Stomach (tissue), 9 donors: ENCODE data around the gene TMEM169. TPM values are rescaled to one million over a fixed set of nuclear protein-coding genes. Genes with fewer than 3 reads are reported as not detected.

Experiments used
- DNase-seq, 2 donors: peaks; one replicate each; pipeline versions ENCODE4 v3.0.0 to v3.0.0-alpha.2; 2013 to 2019
- H3K27ac ChIP-seq, 5 donors: fragments of 200-600 bp in 4 of 5; sonication (generic) in 4 of 5; one replicate each; pipeline ENCODE4 v1.5.1; 2013 to 2019; ENCODE audit warnings: mild to moderate bottlenecking in 1 of 5, moderate library complexity in 1 of 5
- H3K27me3 ChIP-seq, 3 donors: fragments of 200-600 bp; sonication (generic); one replicate each; pipeline ENCODE4 v1.5.1; 2017 to 2019; ENCODE audit warnings: mixed run types in 1 of 3
- H3K36me3 ChIP-seq, 4 donors: fragments of 200-600 bp; sonication (generic); 1 replicate in 3 of 4; 2 replicates in 1 of 4; pipeline ENCODE4 v1.5.1; 2016 to 2019
- H3K4me1 ChIP-seq, 4 donors: fragments of 200-600 bp; sonication (generic); one replicate each; pipeline ENCODE4 v1.5.1; 2016 to 2019
- H3K4me3 ChIP-seq, 4 donors: fragments of 200-600 bp; sonication (generic) in 3 of 4; one replicate each; pipeline ENCODE4 v1.5.1; 2016 to 2019; ENCODE audit warnings: mild to moderate bottlenecking in 1 of 4
- H3K9me3 ChIP-seq, 4 donors: fragments of 200-600 bp; sonication (generic); one replicate each; pipeline ENCODE4 v1.5.1; 2016 to 2019
- EP300 ChIP-seq: sonication (generic); formaldehyde crosslinking; IDR thresholded peaks from one replicate; pipeline ENCODE4 v1.6.1; 2017; ENCODE audit warnings: antibody characterized with exemption
- POLR2A ChIP-seq, 4 donors: fragments of 450-650 bp; IDR thresholded peaks; one replicate each; pipeline ENCODE4 v1.6.1; 2016; ENCODE audit warnings: antibody characterized with exemption in 4 of 4, control low read depth in 2 of 4, mild to moderate bottlenecking in 1 of 4, moderate library complexity in 1 of 4
- POLR2AphosphoS5 ChIP-seq, 3 donors: sonication (generic); formaldehyde crosslinking; IDR thresholded peaks; one replicate each; pipeline ENCODE4 v1.6.1; 2016; ENCODE audit warnings: antibody characterized with exemption in 3 of 3
- WGBS, 5 donors: extraction: QIAGEN DNeasy Blood & Tissue Kit in 3 of 5; methylation state at CpG; one replicate each; pipeline versions ENCODE4 v1.1.5 to v1.1.7; 2013 to 2018; 5-methylcytosine and 5-hydroxymethylcytosine counted together
- intact Hi-C: fragments of 100-400 bp; cut with DNase I; formaldehyde crosslinking; loops from one replicate; pipeline ENCODE4 v1.15.1; 2023; ENCODE audit warnings: low total_unique reads
- polyA plus RNA-seq, 3 donors: library from polyadenylated mRNA; stranded (reverse); fragments of 200-250 nt; gene quantifications; one replicate each; pipeline ENCODE4 v1.2.3, GENCODE V29; 2013
- total RNA-seq, 5 donors: library from RNA; depleted of rRNA; stranded (reverse); fragments of >200 nt; gene quantifications; one replicate each; pipeline versions ENCODE4 v1.1.0 to v1.2.3, GENCODE V29; 2014 to 2016
- TF ChIP-seq, protein P1 (sequence below), 7 experiments: fragments of 450-650 bp in 4 of 7; fragments of 200-600 bp in 3 of 7; sonication (generic) in 3 of 7; IDR thresholded peaks; one replicate each; pipeline ENCODE4 v1.5.1; 2016 to 2019; ENCODE audit warnings: antibody characterized with exemption in 7 of 7, control low read depth in 2 of 7, mild to moderate bottlenecking in 1 of 7
- donor health status: healthy with polysubstance abuse.
- donor health status: Bipolar disorder and iron deficiency.
- donor health status: healthy.

The TMEM169 gene
- total and polyA plus RNA-seq, 8 donors: 0.05 to 2.8 (median 0.55) TPM; not detected in 3

DNA sequence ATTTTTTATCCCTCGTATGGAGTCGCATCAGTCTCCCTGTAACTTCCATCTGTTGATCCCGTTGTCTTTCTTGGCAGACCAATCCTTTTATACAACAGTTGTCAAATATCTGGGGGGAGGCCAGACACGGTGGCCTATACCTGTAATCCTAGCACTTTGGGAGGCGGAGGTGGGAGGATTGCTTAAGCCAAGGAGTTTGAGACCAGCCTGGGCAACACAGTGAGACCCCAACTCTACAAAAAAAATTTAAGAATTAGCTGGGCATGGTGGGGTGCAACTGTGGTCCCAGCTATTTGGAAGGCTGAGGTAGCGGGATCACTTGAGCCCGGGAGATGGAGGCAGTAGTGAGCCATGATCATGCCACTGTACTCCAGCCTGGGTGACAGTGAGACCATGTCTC lies 29.4 kb downstream of the TMEM169 start:
- 77 to 81% (median 81%) methylated on average over 7 of the region's 7 CpGs for WGBS, 5 donors
- no peaks in the 10 kb centered on the region for H3K27me3 ChIP-seq
- DNase-seq: no peak
- H3K9me3 ChIP-seq: no peaks in the 10 kb centered on the region
- no peak overlapping the region for H3K4me3 ChIP-seq
- intact Hi-C loops: no loop called here
- H3K27ac ChIP-seq: peak overlapping the region in 3 of 5 donors; percentile 37 to 94 (median 93)
- H3K36me3 ChIP-seq: peaks cover 4 to 43% (median 38%) of the 10 kb centered on the region in 4 donors
- peaks cover 33 to 67% (median 58%) of the 10 kb centered on the region in 4 donors for H3K4me1 ChIP-seq
- TF ChIP-seq EP300: no peak

DNA sequence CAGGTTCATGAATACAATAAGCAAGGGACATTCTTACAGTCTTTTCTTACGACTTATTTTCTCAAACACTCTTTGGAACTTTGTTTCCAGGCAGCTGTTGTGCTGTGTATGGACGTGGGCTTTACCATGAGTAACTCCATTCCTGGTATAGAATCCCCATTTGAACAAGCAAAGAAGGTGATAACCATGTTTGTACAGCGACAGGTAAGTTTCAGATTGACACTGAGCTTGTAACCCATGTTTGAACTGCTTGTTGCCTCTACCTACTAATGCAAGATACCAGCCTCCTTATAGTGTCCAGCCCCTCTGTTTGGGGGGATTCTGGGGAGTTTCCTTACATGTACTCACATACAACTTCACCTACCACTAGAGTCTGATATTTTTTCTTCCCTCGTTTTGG lies 31.2 kb downstream of the TMEM169 start:
- no peak overlapping the region for H3K4me3 ChIP-seq
- TF ChIP-seq EP300 (no peak), POLR2AphosphoS5 (IDR thresholded peaks at IDR 0.05) (no peak), POLR2A (IDR thresholded peaks at IDR 0.05) (no peak)
- TF ChIP-seq, protein P1, sequence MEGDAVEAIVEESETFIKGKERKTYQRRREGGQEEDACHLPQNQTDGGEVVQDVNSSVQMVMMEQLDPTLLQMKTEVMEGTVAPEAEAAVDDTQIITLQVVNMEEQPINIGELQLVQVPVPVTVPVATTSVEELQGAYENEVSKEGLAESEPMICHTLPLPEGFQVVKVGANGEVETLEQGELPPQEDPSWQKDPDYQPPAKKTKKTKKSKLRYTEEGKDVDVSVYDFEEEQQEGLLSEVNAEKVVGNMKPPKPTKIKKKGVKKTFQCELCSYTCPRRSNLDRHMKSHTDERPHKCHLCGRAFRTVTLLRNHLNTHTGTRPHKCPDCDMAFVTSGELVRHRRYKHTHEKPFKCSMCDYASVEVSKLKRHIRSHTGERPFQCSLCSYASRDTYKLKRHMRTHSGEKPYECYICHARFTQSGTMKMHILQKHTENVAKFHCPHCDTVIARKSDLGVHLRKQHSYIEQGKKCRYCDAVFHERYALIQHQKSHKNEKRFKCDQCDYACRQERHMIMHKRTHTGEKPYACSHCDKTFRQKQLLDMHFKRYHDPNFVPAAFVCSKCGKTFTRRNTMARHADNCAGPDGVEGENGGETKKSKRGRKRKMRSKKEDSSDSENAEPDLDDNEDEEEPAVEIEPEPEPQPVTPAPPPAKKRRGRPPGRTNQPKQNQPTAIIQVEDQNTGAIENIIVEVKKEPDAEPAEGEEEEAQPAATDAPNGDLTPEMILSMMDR (IDR thresholded peaks at IDR 0.05): no peak
- H3K36me3 ChIP-seq: peaks cover 4 to 61% (median 55%) of the 10 kb centered on the region in 4 donors
- no peaks in the 10 kb centered on the region for H3K27me3 ChIP-seq
- intact Hi-C loops: no loop called here
- H3K9me3 ChIP-seq: no peaks in the 10 kb centered on the region
- 31 to 57% (median 35%) methylated on average over 4 of the region's 4 CpGs for WGBS, 5 donors
- H3K4me1 ChIP-seq: peaks cover 33 to 84% (median 71%) of the 10 kb centered on the region in 4 donors
- peak in 1 of 2 donors; percentile 54 for DNase-seq
- peak overlapping the region in 3 of 5 donors; percentile 4 to 87 (median 82) for H3K27ac ChIP-seq

DNA sequence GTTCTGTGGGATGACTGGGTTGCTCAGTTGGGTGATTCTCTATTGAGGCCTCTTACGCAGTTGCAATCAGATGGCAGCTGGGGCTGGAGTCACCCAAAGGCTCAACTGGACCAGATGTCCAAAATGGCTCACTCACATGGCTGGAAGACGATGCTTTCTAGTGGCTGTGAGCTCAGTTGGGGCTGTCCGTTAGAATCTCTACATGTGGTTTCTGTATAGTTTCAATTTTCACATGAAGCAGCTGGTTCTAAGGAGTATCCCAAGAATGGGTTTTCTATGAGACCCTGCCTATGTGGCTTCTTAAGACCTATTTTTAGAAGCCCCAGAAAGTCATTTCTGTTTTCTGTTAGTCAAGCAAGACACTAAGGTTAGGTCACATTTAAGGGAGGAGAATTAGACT lies 31.9 kb downstream of the TMEM169 start:
- no peaks in the 10 kb centered on the region for H3K27me3 ChIP-seq
- H3K4me1 ChIP-seq: peaks cover 33 to 87% (median 71%) of the 10 kb centered on the region in 4 donors

DNA sequence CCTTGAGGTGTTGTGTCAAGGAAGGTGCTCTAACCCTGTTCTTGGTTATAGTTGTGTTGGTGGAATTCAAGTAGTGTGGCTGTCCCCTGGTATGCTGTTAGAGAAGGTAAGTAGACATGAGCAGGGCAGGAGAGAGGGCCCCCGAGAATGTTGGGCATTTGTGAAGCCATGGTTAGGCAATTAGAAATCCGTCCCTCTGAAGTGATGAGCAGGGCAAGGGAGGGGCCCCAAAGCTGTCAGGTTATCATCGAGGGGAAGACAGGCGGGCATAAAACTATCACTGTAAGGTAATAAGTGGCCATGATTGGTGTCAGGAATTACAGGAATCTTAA lies 32.6 kb downstream of the TMEM169 start:
- H3K9me3 ChIP-seq: no peaks in the 10 kb centered on the region
- H3K27ac ChIP-seq: peak overlapping the region; percentile 6 to 87 (median 82)
- no peak for DNase-seq
- no peak overlapping the region for H3K4me3 ChIP-seq
- peaks cover 4 to 75% (median 70%) of the 10 kb centered on the region in 4 donors for H3K36me3 ChIP-seq
- H3K27me3 ChIP-seq: no peaks in the 10 kb centered on the region
- 28 to 48% (median 38%) methylated on average over 4 of the region's 4 CpGs for WGBS, 5 donors
- no peak for TF ChIP-seq POLR2A (IDR thresholded peaks at IDR 0.05)
- no peak for TF ChIP-seq EP300
- no peak for TF ChIP-seq POLR2AphosphoS5 (IDR thresholded peaks at IDR 0.05)
- TF ChIP-seq, protein P1 (IDR thresholded peaks at IDR 0.05): no peak
- peaks cover 33 to 87% (median 72%) of the 10 kb centered on the region in 4 donors for H3K4me1 ChIP-seq
- intact Hi-C loops: no loop called here

More for the DNA sequence above, 31.9 kb downstream of the TMEM169 start:
- TF ChIP-seq, protein P1 (IDR thresholded peaks at IDR 0.05): no peak
- TF ChIP-seq POLR2AphosphoS5 (IDR thresholded peaks at IDR 0.05) (no peak), POLR2A (IDR thresholded peaks at IDR 0.05) (no peak), EP300 (no peak)
- 78 to 89% (median 86%) methylated on average over 3 of the region's 3 CpGs for WGBS, 5 donors
- Histone ChIP-seq H3K9me3 (no peaks in the 10 kb centered on the region), H3K27ac (peak overlapping the region in 3 of 5 donors; percentile 82 to 87 (median 84)), H3K4me3 (no peak overlapping the region), H3K36me3 (peaks cover 4 to 67% (median 62%) of the 10 kb centered on the region in 4 donors)
- intact Hi-C loops: no loop called here
- DNase-seq: no peak
